ENCODE measurements around the gene RPL26.

- TF ChIP-seq POLR2A (IDR thresholded peaks at IDR 0.05) (no peak), CTCF (IDR thresholded peaks at IDR 0.05) (no peak)
Measured at GRCh38 chr17:8410883-8411238, 27.9 kb upstream of the RPL26 start.

Data from Peyer's patch (tissue), 4 donors.